H9 (cell line): Measurements from ENCODE around the gene KLHL22. TPM values are rescaled to one million over a fixed set of nuclear protein-coding genes. Genes with fewer than 3 reads are reported as not detected.
A peak's percentile ranks its signal among the peaks of the same experiment; 100 is the strongest.

Source experiments
- DNase-seq: peaks from one replicate; pipeline ENCODE4 v3.0.0-alpha.2; 2017
- H2AFZ ChIP-seq: one replicate; pipeline ENCODE4 v1.6.1; 2013; ENCODE audit warnings: mild to moderate bottlenecking, low read length, control low read depth, moderate library complexity
- H2AK5ac ChIP-seq: 2 replicates; pipeline ENCODE4 v1.6.1; 2013; ENCODE audit warnings: low read length, control low read depth, mixed read lengths; ENCODE audit not compliant: insufficient read length
- H2BK120ac ChIP-seq: one replicate; pipeline ENCODE4 v1.6.1; 2013; ENCODE audit warnings: low read depth, mild to moderate bottlenecking, low read length, control low read depth, inconsistent platforms; ENCODE audit not compliant: poor library complexity, severe bottlenecking
- H2BK12ac ChIP-seq: 2 replicates; pipeline ENCODE4 v1.6.1; 2013; ENCODE audit warnings: low read length, control low read depth, mixed read lengths, low read depth; ENCODE audit not compliant: insufficient read length
- H2BK15ac ChIP-seq: 2 replicates; pipeline ENCODE4 v1.6.1; 2013; ENCODE audit warnings: low read depth, low read length, control low read depth
- H2BK20ac ChIP-seq: one replicate; pipeline ENCODE4 v1.6.1; 2013; ENCODE audit warnings: low read depth, mild to moderate bottlenecking, low read length, control low read depth, inconsistent platforms; ENCODE audit not compliant: poor library complexity, severe bottlenecking
- H2BK5ac ChIP-seq: 2 replicates; pipeline ENCODE4 v1.6.1; 2013; ENCODE audit warnings: low read length, control low read depth, mixed read lengths; ENCODE audit not compliant: insufficient read length
- H3K14ac ChIP-seq: 2 replicates; pipeline ENCODE4 v1.6.1; 2013; ENCODE audit warnings: low read length, control low read depth; ENCODE audit not compliant: insufficient read depth
- H3K18ac ChIP-seq: 2 replicates; pipeline ENCODE4 v1.6.1; 2013; ENCODE audit warnings: low read depth, mild to moderate bottlenecking, mixed read lengths, low read length, control low read depth; ENCODE audit not compliant: insufficient read length
- H3K23ac ChIP-seq: 2 replicates; pipeline ENCODE4 v1.6.1; 2013; ENCODE audit warnings: low read length, control low read depth, mixed read lengths, low read depth; ENCODE audit not compliant: insufficient read length
- H3K23me2 ChIP-seq: 2 replicates; pipeline ENCODE4 v1.6.1; 2013; ENCODE audit warnings: low read depth, mild to moderate bottlenecking, mixed read lengths, low read length, control low read depth; ENCODE audit not compliant: insufficient read length, poor library complexity, severe bottlenecking
- H3K27ac ChIP-seq: 2 replicates; pipeline ENCODE4 v1.5.1; 2013; ENCODE audit warnings: low read length, control low read depth, mixed read lengths, low read depth; ENCODE audit not compliant: insufficient read length
- H3K27me3 ChIP-seq: 2 replicates; pipeline ENCODE4 v1.6.1; 2013; ENCODE audit warnings: low read length, control low read depth, inconsistent platforms; ENCODE audit not compliant: insufficient read depth
- H3K4ac ChIP-seq: 2 replicates; pipeline ENCODE4 v1.6.1; 2013; ENCODE audit warnings: low read depth, mild to moderate bottlenecking, control low read depth, inconsistent platforms, low read length, moderate library complexity
- H3K4me1 ChIP-seq: 2 replicates; pipeline ENCODE4 v1.6.1; 2013; ENCODE audit warnings: low read length, control low read depth, inconsistent platforms; ENCODE audit not compliant: insufficient read depth
- H3K4me2 ChIP-seq: 2 replicates; pipeline ENCODE4 v1.6.1; 2013; ENCODE audit warnings: low read length, control low read depth, mixed read lengths; ENCODE audit not compliant: insufficient read length, insufficient read depth
- H3K56ac ChIP-seq: 2 replicates; pipeline ENCODE4 v1.6.1; 2013; ENCODE audit warnings: low read depth, mild to moderate bottlenecking, mixed read lengths, low read length, control low read depth; ENCODE audit not compliant: insufficient read length
- H3K79me1 ChIP-seq: 2 replicates; pipeline ENCODE4 v1.6.1; 2013; ENCODE audit warnings: low read depth, mild to moderate bottlenecking, moderate library complexity, low read length, control low read depth, inconsistent platforms; ENCODE audit not compliant: insufficient read depth, poor library complexity, severe bottlenecking
- H3K79me2 ChIP-seq: 2 replicates; pipeline ENCODE4 v1.6.1; 2013; ENCODE audit warnings: low read length, control low read depth, inconsistent platforms; ENCODE audit not compliant: insufficient read depth
- H3K9ac ChIP-seq: 2 replicates; pipeline ENCODE4 v1.6.1; 2013; ENCODE audit warnings: low read length, control low read depth, mixed read lengths; ENCODE audit not compliant: insufficient read length; ENCODE audit errors: extremely low read depth
- H3K9me3 ChIP-seq: one replicate; pipeline ENCODE4 v1.6.1; 2013; ENCODE audit warnings: low read depth, low read length, inconsistent platforms; ENCODE audit not compliant: control insufficient read depth
- H3T11ph ChIP-seq: one replicate; pipeline ENCODE4 v1.6.1; 2013; ENCODE audit warnings: mild to moderate bottlenecking, low read length, control low read depth, inconsistent platforms
- H4K20me1 ChIP-seq: one replicate; pipeline ENCODE4 v1.6.1; 2013; ENCODE audit not compliant: control insufficient read depth, insufficient read length, insufficient read depth
- H4K5ac ChIP-seq: 2 replicates; pipeline ENCODE4 v1.6.1; 2013; ENCODE audit warnings: low read depth, mild to moderate bottlenecking, mixed read lengths, low read length, control low read depth; ENCODE audit not compliant: insufficient read length
- H4K8ac ChIP-seq: replicated peaks from 2 replicates; pipeline ENCODE4 v1.6.1; 2013; ENCODE audit warnings: low read length, control low read depth, mixed read lengths, low read depth; ENCODE audit not compliant: insufficient read length
- H4K91ac ChIP-seq: 2 replicates; pipeline ENCODE4 v1.6.1; 2013; ENCODE audit warnings: low read depth, mild to moderate bottlenecking, moderate library complexity, mixed read lengths, low read length, control low read depth; ENCODE audit not compliant: insufficient read length
- H3K27ac Mint-ChIP-seq, 3 experiments: 2 replicates in 2 of 3; 3 replicates in 1 of 3; pipeline ENCODE4 v1.8.0; 2020 to 2021; ENCODE audit warnings: mixed read lengths in 3 of 3, mild to moderate bottlenecking in 1 of 3, moderate library complexity in 1 of 3
- H3K27me3 Mint-ChIP-seq: 2 replicates; pipeline ENCODE4 v1.8.0; 2021; ENCODE audit warnings: low read depth, mild to moderate bottlenecking, moderate library complexity, mixed read lengths
- H3K36me3 Mint-ChIP-seq, 3 experiments: 2 replicates in 2 of 3; 3 replicates in 1 of 3; pipeline ENCODE4 v1.8.0; 2020 to 2021; ENCODE audit warnings: low read depth in 3 of 3, mixed read lengths in 3 of 3; ENCODE audit not compliant: insufficient read depth in 1 of 3
- H3K4me1 Mint-ChIP-seq, 2 experiments: 2 replicates each; pipeline ENCODE4 v1.8.0; 2020; ENCODE audit warnings: mixed read lengths in 2 of 2
- H3K4me3 Mint-ChIP-seq, 2 experiments: 2 replicates in 1 of 2; 3 replicates in 1 of 2; pipeline ENCODE4 v1.8.0; 2020 to 2021; ENCODE audit warnings: mild to moderate bottlenecking in 2 of 2, mixed read lengths in 2 of 2, moderate library complexity in 1 of 2
- H3K9me3 Mint-ChIP-seq, 2 experiments: 2 replicates in 1 of 2; 3 replicates in 1 of 2; pipeline ENCODE4 v1.8.0; 2020; ENCODE audit warnings: mild to moderate bottlenecking in 2 of 2, mixed read lengths in 2 of 2, moderate library complexity in 1 of 2
- CTCF ChIP-seq: fragments of 200-600 bp; sonication (generic); conservative IDR thresholded peaks from 3 replicates; pipeline ENCODE4 v1.8.0; 2021; ENCODE audit warnings: antibody characterized with exemption, mild to moderate bottlenecking
- WGBS: extraction: QIAGEN DNeasy Blood & Tissue Kit; methylation state at CpG from one replicate; pipeline ENCODE4 v1.1.7; 2013; ENCODE audit warnings: missing lambda C conversion rate, low lambda C conversion rate, mixed read lengths; ENCODE audit not compliant: insufficient read length; ENCODE audit errors: extremely low coverage; 5-methylcytosine and 5-hydroxymethylcytosine counted together
- total RNA-seq: library from RNA; stranded (reverse); gene quantifications from 2 replicates; pipeline ENCODE4 v1.2.1, GENCODE V29; 2021

The KLHL22 gene
- total RNA-seq, 1 experiment from 2014 or later: 11.9 TPM

GRCh38 chr22:20426259-20426615, 69.4 kb downstream of the KLHL22 start:
- no peak for TF ChIP-seq CTCF
- H3K27me3 Mint-ChIP-seq: peaks cover 25% of the 10 kb centered on the region
- Histone ChIP-seq H3K27ac (no peak overlapping the region), H3K23ac (no peak overlapping the region), H4K5ac (no peak overlapping the region), H3K9me3 (no peaks in the 10 kb centered on the region), H3K4me1 (no peaks in the 10 kb centered on the region), H2BK12ac (no peak overlapping the region), H2AFZ (no peak overlapping the region), H3K23me2 (peaks cover 7% of the 10 kb centered on the region), H3T11ph (no peak overlapping the region), H3K27me3 (no peaks in the 10 kb centered on the region; the same call in 1 of the 2 replicates), H4K20me1 (peaks cover 3% of the 10 kb centered on the region), H4K91ac (no peak overlapping the region), H2BK15ac (no peak overlapping the region), H3K4me2 (no peak overlapping the region), H3K4ac (no peak overlapping the region), H2BK5ac (no peak overlapping the region), H3K18ac (no peak overlapping the region), H4K8ac (no peak overlapping the region), H2AK5ac (no peak overlapping the region), H3K9ac (no peak overlapping the region), H3K14ac (no peak overlapping the region), H3K79me2 (no peaks in the 10 kb centered on the region), H2BK120ac (no peak overlapping the region), H2BK20ac (no peak overlapping the region), H3K79me1 (no peaks in the 10 kb centered on the region), H3K56ac (no peak overlapping the region)
- no CpG with 5 or more reads among the region's 12 CpGs for WGBS
- peaks cover 11 to 12% of the 10 kb centered on the region in 2 experiments for H3K4me1 Mint-ChIP-seq
- peak; percentile 30 for DNase-seq
- H3K27ac Mint-ChIP-seq: no peak overlapping the region
- H3K36me3 Mint-ChIP-seq: peaks cover 0 to 22% (median 6%) of the 10 kb centered on the region in 3 experiments; a peak in 3 of 7 replicates
- no peaks in the 10 kb centered on the region for H3K9me3 Mint-ChIP-seq
- no peak overlapping the region for H3K4me3 Mint-ChIP-seq
